Endothelial cell of umbilical vein (primary cell): ENCODE measurements around the gene SLC44A2. TPM values are rescaled to one million over a fixed set of nuclear protein-coding genes. Genes with fewer than 3 reads are reported as not detected.
A peak's percentile ranks its signal among the peaks of the same experiment; 100 is the strongest.
"Not testable (repeated sequence)": the region's sequence is repeated elsewhere in the genome, so short reads cannot be mapped to it uniquely, and the experiment has no call there.

Experiments
- BruUV-seq: library from RNA; stranded (reverse); fragments of 400-500 nt; replicated peaks from 2 replicates; lab custom pipeline; 2021; lab: Mats Ljungman, UMichigan
- CTCF ChIA-PET: fragments of 300-600, 350-600 bp; sonication (Branson Sonifier 250); formaldehyde crosslinking; loops from one replicate; lab custom pipeline; 2021; ENCODE audit warnings: antibody characterized with exemption, inconsistent platforms; lab: Charles Lee
- POLR2A ChIA-PET: fragments of 300-600, 350-600 bp; sonication (Branson Sonifier 250); formaldehyde crosslinking; loops from one replicate; lab custom pipeline; 2021; ENCODE audit warnings: antibody characterized with exemption, inconsistent platforms; lab: Charles Lee
- DNase-seq: peaks from one replicate; pipeline ENCODE4 v3.0.0-alpha.2; 2011; ENCODE audit warnings: low read depth, low spot score
- FAIRE-seq: peaks from 2 replicates; lab custom pipeline; 2011; peaks lifted over from hg19 to GRCh38; lab: Jason Lieb, UNC
- H2AFZ ChIP-seq: 2 replicates; pipeline ENCODE4 v1.6.0; 2012; ENCODE audit warnings: low read depth, low read length, control low read depth, inconsistent platforms
- H3K27ac ChIP-seq: 2 replicates; pipeline ENCODE4 v1.5.1; 2011; ENCODE audit warnings: low read depth, mild to moderate bottlenecking, control low read depth, low read length, moderate library complexity; ENCODE audit not compliant: insufficient read depth
- H3K27me3 ChIP-seq, 2 experiments: 2 replicates each; pipeline versions ENCODE4 v1.6.0 to v1.6.1; 2011; ENCODE audit warnings: low read length in 2 of 2, mixed read lengths in 1 of 2; ENCODE audit not compliant: control insufficient read depth in 2 of 2, insufficient read depth in 2 of 2
- H3K36me3 ChIP-seq, 2 experiments: 2 replicates in 1 of 2; 3 replicates in 1 of 2; pipeline ENCODE4 v1.5.1; 2011; ENCODE audit warnings: low read length in 2 of 2, mild to moderate bottlenecking in 1 of 2, moderate library complexity in 1 of 2; ENCODE audit not compliant: control insufficient read depth in 2 of 2, insufficient read depth in 2 of 2; ENCODE audit errors: extremely low read depth in 1 of 2
- H3K4me1 ChIP-seq: 3 replicates; pipeline ENCODE4 v1.5.1; 2011; ENCODE audit warnings: mild to moderate bottlenecking, low read length; ENCODE audit not compliant: control insufficient read depth, insufficient read depth; ENCODE audit errors: extremely low read depth
- H3K4me2 ChIP-seq: 2 replicates; pipeline ENCODE4 v1.6.1; 2011; ENCODE audit warnings: low read length, control low read depth, mixed read lengths; ENCODE audit not compliant: insufficient read depth
- H3K4me3 ChIP-seq, 3 experiments: fragments of 200-600 bp in 1 of 3; sonication (generic), shearing (Covaris generic) in 1 of 3; replicated peaks in 1 of 3; 2 replicates each; pipeline ENCODE4 v1.5.1; 2011 to 2016; ENCODE audit warnings: control low read depth in 3 of 3, low read length in 3 of 3, mild to moderate bottlenecking in 2 of 3, inconsistent platforms in 1 of 3, low read depth in 1 of 3, moderate library complexity in 1 of 3; ENCODE audit not compliant: insufficient read depth in 1 of 3
- H3K79me2 ChIP-seq: 2 replicates; pipeline ENCODE4 v1.6.0; 2012; ENCODE audit warnings: low read length, inconsistent platforms; ENCODE audit not compliant: control insufficient read depth, insufficient read depth
- H3K9ac ChIP-seq: replicated peaks from 2 replicates; pipeline ENCODE3; 2011; ENCODE audit warnings: low read length, control low read depth; ENCODE audit not compliant: insufficient read depth; ENCODE audit errors: extremely low read depth
- H3K9me1 ChIP-seq: replicated peaks from 3 replicates; pipeline ENCODE4 v1.6.0; 2011; ENCODE audit warnings: mild to moderate bottlenecking, low read length; ENCODE audit not compliant: control insufficient read depth, insufficient read depth; ENCODE audit errors: extremely low read depth
- H3K9me3 ChIP-seq: replicated peaks from 2 replicates; pipeline ENCODE4 v1.5.1; 2012; ENCODE audit warnings: low read length, inconsistent platforms; ENCODE audit not compliant: control insufficient read depth, insufficient read depth
- H4K20me1 ChIP-seq: replicated peaks from 2 replicates; pipeline ENCODE3; 2011; ENCODE audit warnings: mild to moderate bottlenecking, low read length; ENCODE audit not compliant: control insufficient read depth, insufficient read depth; ENCODE audit errors: extremely low read depth
- EZH2 ChIP-seq: IDR thresholded peaks from 2 replicates; pipeline ENCODE4 v1.6.1; 2012; ENCODE audit warnings: borderline replicate concordance, low read depth, mild to moderate bottlenecking, moderate library complexity, low read length, inconsistent platforms; ENCODE audit not compliant: severe bottlenecking
- FOS ChIP-seq: IDR thresholded peaks from 2 replicates; pipeline ENCODE4 v1.6.1; 2011; ENCODE audit warnings: mild to moderate bottlenecking, low read length, moderate library complexity, borderline replicate concordance; ENCODE audit not compliant: insufficient read depth
- POLR2AphosphoS5 ChIP-seq: IDR thresholded peaks from 2 replicates; pipeline ENCODE4 v1.6.1; 2012; ENCODE audit warnings: low read depth, mild to moderate bottlenecking, control low read depth, low read length, moderate library complexity; ENCODE audit not compliant: insufficient read depth
- dilution Hi-C: fragments of 300-500 bp; cut with MboI; formaldehyde crosslinking; loops from one replicate; pipeline ENCODE4 v1.15.0; 2019; ENCODE audit warnings: low sequenced_read_pairs; ENCODE audit not compliant: extremely low pct_ligation_motif_present
- intact Hi-C: fragments of 100-400 bp; cut with micrococcal nuclease; formaldehyde crosslinking; loops from one replicate; pipeline ENCODE4 v1.10.0; 2022
- polyA plus RNA-seq, 4 experiments: library from polyadenylated mRNA; depleted of rRNA in 3 of 4; stranded (reverse) in 3 of 4; unstranded in 1 of 4; fragments of >200 nt; gene quantifications; 2 replicates each; pipeline versions ENCODE4 v1.2.1 to v1.2.3, GENCODE V29; 2011 to 2012; ENCODE audit warnings: missing spikeins in 1 of 4
- total RNA-seq: library from RNA; stranded (reverse); gene quantifications from 2 replicates; pipeline ENCODE4 v1.2.3, GENCODE V29; 2021
- TF ChIP-seq, protein P1 (sequence below), 2 donors: IDR thresholded peaks; 1 replicate in 1 of 2; 2 replicates in 1 of 2; pipeline ENCODE4 v1.5.1; 2011; ENCODE audit warnings: low read length in 2 of 2, mild to moderate bottlenecking in 2 of 2, moderate library complexity in 2 of 2, control low read depth in 1 of 2, inconsistent platforms in 1 of 2, low read depth in 1 of 2; ENCODE audit not compliant: insufficient read depth in 1 of 2; ENCODE audit errors: extremely low read depth in 1 of 2

The SLC44A2 gene
- total and polyA plus RNA-seq, 2 donors (not counting 3 experiments of a cell fraction or from before 2014, with no cell fraction given), result 97.7 to 130 TPM

DNA sequence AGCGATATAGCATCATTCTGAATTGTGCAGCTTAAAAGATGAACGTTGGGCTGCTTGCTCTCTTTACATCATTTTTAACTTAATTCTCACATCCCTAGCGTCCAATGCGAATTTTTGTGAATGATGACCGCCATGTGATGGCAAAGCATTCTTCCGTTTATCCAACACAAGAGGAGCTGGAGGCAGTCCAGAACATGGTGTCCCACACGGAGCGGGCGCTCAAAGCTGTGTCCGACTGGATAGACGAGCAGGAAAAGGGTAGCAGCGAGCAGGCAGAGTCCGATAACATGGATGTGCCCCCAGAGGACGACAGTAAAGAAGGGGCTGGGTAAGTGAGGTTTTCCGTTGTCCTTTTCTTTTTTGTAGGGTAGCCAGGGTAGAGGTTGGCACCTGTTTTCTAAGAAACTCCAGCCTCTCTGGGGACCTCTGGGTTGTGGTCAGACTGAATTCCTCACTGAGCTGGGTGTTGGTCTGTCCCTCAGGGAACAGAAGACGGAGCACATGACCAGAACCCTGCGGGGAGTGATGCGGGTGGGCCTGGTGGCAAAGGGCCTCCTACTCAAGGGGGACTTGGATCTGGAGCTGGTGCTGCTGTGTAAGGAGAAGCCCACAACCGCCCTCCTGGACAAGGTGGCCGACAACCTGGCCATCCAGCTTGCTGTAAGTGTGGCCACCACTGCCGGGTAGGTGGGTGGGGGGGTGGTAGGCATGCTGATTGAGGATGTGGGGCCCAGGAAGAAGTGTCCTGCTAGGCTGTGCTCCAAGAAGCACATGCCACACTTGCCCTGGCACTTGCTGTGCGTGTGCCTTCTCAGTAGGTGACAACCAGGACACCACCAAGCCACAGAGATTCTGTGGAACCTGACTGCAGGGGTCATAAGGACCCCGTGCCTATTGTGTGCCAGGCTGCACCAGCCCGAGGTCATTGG, 45.8 kb downstream of the SLC44A2 start:
- intact Hi-C loops (no loop called here), dilution Hi-C loops (no loop called here)
- peaks cover 11 to 27% of the 10 kb centered on the region in 2 experiments for H3K36me3 ChIP-seq
- BruUV-seq, result TSS peak; percentile 53
- H3K4me2 ChIP-seq, result no peak overlapping the region
- no peak overlapping the region for H3K4me3 ChIP-seq
- H3K27me3 ChIP-seq, result no peaks in the 10 kb centered on the region
- H3K4me1 ChIP-seq, result no peaks in the 10 kb centered on the region
- no peak for DNase-seq
- no peak overlapping the region for H3K9ac ChIP-seq
- CTCF ChIA-PET, result interaction anchor here (1.1 to 1.4 kb wide), 3 partner anchors 16 to 90 kb away, joined by 3 to 7 read pairs (median 5); no protein-coding TSS in a partner anchor
- H4K20me1 ChIP-seq, result peaks cover 15% of the 10 kb centered on the region
- no peaks in the 10 kb centered on the region for H3K9me3 ChIP-seq
- TF ChIP-seq, protein P1, sequence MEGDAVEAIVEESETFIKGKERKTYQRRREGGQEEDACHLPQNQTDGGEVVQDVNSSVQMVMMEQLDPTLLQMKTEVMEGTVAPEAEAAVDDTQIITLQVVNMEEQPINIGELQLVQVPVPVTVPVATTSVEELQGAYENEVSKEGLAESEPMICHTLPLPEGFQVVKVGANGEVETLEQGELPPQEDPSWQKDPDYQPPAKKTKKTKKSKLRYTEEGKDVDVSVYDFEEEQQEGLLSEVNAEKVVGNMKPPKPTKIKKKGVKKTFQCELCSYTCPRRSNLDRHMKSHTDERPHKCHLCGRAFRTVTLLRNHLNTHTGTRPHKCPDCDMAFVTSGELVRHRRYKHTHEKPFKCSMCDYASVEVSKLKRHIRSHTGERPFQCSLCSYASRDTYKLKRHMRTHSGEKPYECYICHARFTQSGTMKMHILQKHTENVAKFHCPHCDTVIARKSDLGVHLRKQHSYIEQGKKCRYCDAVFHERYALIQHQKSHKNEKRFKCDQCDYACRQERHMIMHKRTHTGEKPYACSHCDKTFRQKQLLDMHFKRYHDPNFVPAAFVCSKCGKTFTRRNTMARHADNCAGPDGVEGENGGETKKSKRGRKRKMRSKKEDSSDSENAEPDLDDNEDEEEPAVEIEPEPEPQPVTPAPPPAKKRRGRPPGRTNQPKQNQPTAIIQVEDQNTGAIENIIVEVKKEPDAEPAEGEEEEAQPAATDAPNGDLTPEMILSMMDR (IDR thresholded peaks at IDR 0.05; ENCODE audit: extremely low read depth in 1 of 2, insufficient read depth in 1 of 2, low read depth in 1 of 2, low read length in 2 of 2), result no peak
- TF ChIP-seq POLR2AphosphoS5 (peak; percentile 27), EZH2 (no peak), FOS (no peak)
- H3K9me1 ChIP-seq, result no peaks in the 10 kb centered on the region
- POLR2A ChIA-PET, result no interaction called here
- H3K79me2 ChIP-seq, result peaks cover 88% of the 10 kb centered on the region
- no peak for FAIRE-seq
- no peak overlapping the region for H2AFZ ChIP-seq
- no peak overlapping the region for H3K27ac ChIP-seq

DNA sequence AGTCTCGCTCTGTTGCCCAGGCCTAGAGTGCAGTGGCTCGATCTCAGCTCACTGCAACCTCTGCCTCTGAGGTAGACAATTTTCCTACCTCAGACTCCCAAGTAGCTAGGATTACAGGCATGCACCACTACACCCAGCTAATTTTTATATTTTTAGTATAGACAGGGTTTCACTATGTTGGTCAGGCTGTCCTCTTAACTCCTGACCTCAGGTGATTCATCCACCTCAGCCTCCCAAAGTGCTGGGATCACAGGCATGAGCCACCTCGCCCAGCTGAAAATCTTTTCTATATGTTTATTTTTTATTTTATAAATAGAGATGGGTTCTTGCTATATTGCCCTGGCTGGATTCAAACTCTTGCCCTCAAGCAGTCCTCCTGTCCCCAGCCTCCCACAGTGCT, 46.6 kb downstream of the SLC44A2 start:
- POLR2A ChIA-PET, H3K9ac ChIP-seq, dilution Hi-C loops, FAIRE-seq, DNase-seq, H3K4me3 ChIP-seq, H3K4me1 ChIP-seq, intact Hi-C loops, H3K27me3 ChIP-seq, H2AFZ ChIP-seq, H3K4me2 ChIP-seq, H3K27ac ChIP-seq, BruUV-seq, H3K9me3 ChIP-seq, H3K9me1 ChIP-seq: not testable (repeated sequence)
- H4K20me1 ChIP-seq, result peaks cover 11% of the 10 kb centered on the region
- peaks cover 80% of the 10 kb centered on the region for H3K79me2 ChIP-seq
- H3K36me3 ChIP-seq, result peaks cover 13 to 27% of the 10 kb centered on the region in 2 experiments
- CTCF ChIA-PET, result interaction anchor here (0.6 to 1.4 kb wide), 3 partner anchors 24 to 91 kb away, joined by 3 to 7 read pairs (median 5); no protein-coding TSS in a partner anchor

DNA sequence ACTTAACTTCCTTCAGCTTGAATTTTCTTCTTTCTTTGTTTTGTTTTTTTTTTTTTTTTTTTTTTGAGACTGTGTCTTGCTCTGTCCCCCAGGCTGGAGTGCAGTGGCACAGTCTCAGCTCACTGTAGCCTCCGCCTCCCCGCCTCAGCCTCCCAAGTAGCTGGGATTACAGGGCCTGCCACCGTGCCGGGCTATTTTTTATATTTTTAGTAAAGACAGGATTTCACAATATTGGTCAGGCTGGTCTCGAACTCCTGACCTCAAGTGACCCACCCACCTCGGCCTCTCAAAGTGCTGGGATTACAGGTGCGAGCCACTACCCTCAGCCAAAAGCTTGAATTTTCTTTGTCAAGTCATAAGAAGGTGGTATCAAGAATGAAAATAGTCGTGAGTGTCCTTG, 49.9 kb downstream of the SLC44A2 start:
- FAIRE-seq, H4K20me1 ChIP-seq: not testable (repeated sequence)
- H3K36me3 ChIP-seq, result peaks cover 37 to 52% of the 10 kb centered on the region in 2 experiments

More for the DNA sequence above, 49.9 kb downstream of the SLC44A2 start:
- H2AFZ ChIP-seq, H3K27me3 ChIP-seq, DNase-seq, H3K9me3 ChIP-seq, intact Hi-C loops, dilution Hi-C loops, H3K4me1 ChIP-seq, H3K9me1 ChIP-seq, H3K9ac ChIP-seq, H3K27ac ChIP-seq, H3K4me2 ChIP-seq, H3K4me3 ChIP-seq, BruUV-seq: not testable (repeated sequence)
- CTCF ChIA-PET, result interaction anchor here (1.0 to 1.5 kb wide), 3 partner anchors 24 to 94 kb away, joined by 3 to 7 read pairs (median 3); no protein-coding TSS in a partner anchor
- H3K79me2 ChIP-seq, result peaks cover 58% of the 10 kb centered on the region
- POLR2A ChIA-PET, result interaction anchor here (0.7 kb wide), 1 partner anchor 77 kb away, joined by 3 read pairs; no protein-coding TSS in a partner anchor
